Thoracic aorta (tissue), 2 donors: Measurements from ENCODE around the gene PSTPIP1. TPM values are rescaled to one million over a fixed set of nuclear protein-coding genes. Genes with fewer than 3 reads are reported as not detected.

ENCODE experiments used
- ATAC-seq: fragments of 150-250 bp; one replicate; pipeline ENCODE4 v1.8.0; 2017; ENCODE audit warnings: low read depth; ENCODE audit not compliant: insufficient number of reproducible peaks, low FRiP score
- DNase-seq: peaks from one replicate; pipeline ENCODE4 v3.0.0-alpha.2; 2020; ENCODE audit warnings: low spot score
- H3K27ac ChIP-seq, 2 donors: fragments of 200-600 bp; sonication (generic); 1 replicate in 1 of 2; 2 replicates in 1 of 2; pipeline ENCODE4 v1.5.1; 2016; ENCODE audit warnings: mild to moderate bottlenecking in 2 of 2, moderate library complexity in 2 of 2
- H3K27me3 ChIP-seq: fragments of 200-600 bp; sonication (generic); replicated peaks from 2 replicates; pipeline ENCODE4 v1.6.0; 2016; ENCODE audit warnings: mild to moderate bottlenecking; ENCODE audit not compliant: insufficient read depth
- H3K36me3 ChIP-seq: fragments of 200-600 bp; sonication (generic); one replicate; pipeline ENCODE4 v1.5.1; 2016
- H3K4me1 ChIP-seq, 2 donors: fragments of 200-600 bp; sonication (generic); 1 replicate in 1 of 2; 2 replicates in 1 of 2; pipeline versions ENCODE4 v1.5.1 to v1.6.0; 2016; ENCODE audit warnings: low read depth in 2 of 2, mild to moderate bottlenecking in 1 of 2; ENCODE audit not compliant: control insufficient read depth in 1 of 2
- H3K4me3 ChIP-seq: fragments of 200-600 bp; sonication (generic); 2 replicates; pipeline ENCODE4 v1.5.1; 2016; ENCODE audit warnings: mild to moderate bottlenecking
- H3K9me3 ChIP-seq: fragments of 200-600 bp; sonication (generic); 2 replicates; pipeline ENCODE4 v1.5.1; 2016
- CTCF ChIP-seq: fragments of 200-600 bp; sonication (generic); IDR thresholded peaks from one replicate; pipeline ENCODE4 v1.5.1; 2019; ENCODE audit warnings: antibody characterized with exemption
- total RNA-seq, 2 donors: library from RNA; depleted of rRNA; stranded (reverse); fragments of >200 nt; gene quantifications; one replicate each; pipeline versions ENCODE4 v1.1.0 to v1.2.3, GENCODE V29; 2016

PSTPIP1 gene
- total RNA-seq, 2 donors from 2014 or later = 24.5 to 24.8 TPM

GRCh38 chr15:77021088-77021481 lies 26.2 kb downstream of the PSTPIP1 start:
- DNase-seq (no peak), ATAC-seq (no peak)
- H3K36me3 ChIP-seq = no peaks in the 10 kb centered on the region

GRCh38 chr15:77021803-77022381 lies 27.0 kb downstream of the PSTPIP1 start:
- ATAC-seq (no peak), DNase-seq (no peak)
- no peaks in the 10 kb centered on the region for H3K27me3 ChIP-seq
- no peak for TF ChIP-seq CTCF
- H3K27ac ChIP-seq = no peak overlapping the region
- no peaks in the 10 kb centered on the region for H3K9me3 ChIP-seq
- no peak overlapping the region for H3K4me3 ChIP-seq
- peaks cover 0 to 12% of the 10 kb centered on the region in 2 donors for H3K4me1 ChIP-seq
- no peaks in the 10 kb centered on the region for H3K36me3 ChIP-seq

More at GRCh38 chr15:77021088-77021481, 26.2 kb downstream of the PSTPIP1 start:
- TF ChIP-seq CTCF = no peak
- Histone ChIP-seq H3K27me3 (no peaks in the 10 kb centered on the region), H3K4me1 (peaks cover 0 to 5% of the 10 kb centered on the region in 2 donors), H3K9me3 (no peaks in the 10 kb centered on the region), H3K27ac (no peak overlapping the region), H3K4me3 (no peak overlapping the region)

- H3K9me3 ChIP-seq = no peaks in the 10 kb centered on the region
- no peak for TF ChIP-seq CTCF
- ATAC-seq = no peak
- no peaks in the 10 kb centered on the region for H3K27me3 ChIP-seq
- H3K27ac ChIP-seq = no peak overlapping the region
- DNase-seq = no peak
- H3K4me1 ChIP-seq = peaks cover 0 to 15% of the 10 kb centered on the region in 2 donors
- H3K4me3 ChIP-seq = no peak overlapping the region
- no peaks in the 10 kb centered on the region for H3K36me3 ChIP-seq
Measured at GRCh38 chr15:77022646-77023575, 28.0 kb downstream of the PSTPIP1 start.

- Histone ChIP-seq H3K27me3 (no peaks in the 10 kb centered on the region), H3K36me3 (no peaks in the 10 kb centered on the region), H3K27ac (no peak overlapping the region), H3K4me1 (peaks cover 0 to 15% of the 10 kb centered on the region in 2 donors), H3K9me3 (no peaks in the 10 kb centered on the region), H3K4me3 (no peak overlapping the region)
- TF ChIP-seq CTCF = no peak
- no peak for DNase-seq
- no peak for ATAC-seq
Measured at GRCh38 chr15:77023576-77024272, 28.8 kb downstream of the PSTPIP1 start.
